GM23338 (cell line): Measurements from ENCODE around the gene CMBL.

Experiments used
- CTCF ChIP-seq, 2 experiments: fragments of 200-600 bp in 1 of 2; sonication (generic) in 1 of 2; conservative IDR thresholded peaks; 2 replicates each; pipeline versions ENCODE4 v1.5.1 to v1.6.1; 2016 to 2017; ENCODE audit warnings: antibody characterized with exemption in 2 of 2, low read depth in 2 of 2, mild to moderate bottlenecking in 2 of 2, moderate library complexity in 1 of 2
- EZH2 ChIP-seq: fragments of 200-600 bp; sonication (generic); IDR thresholded peaks from one replicate; pipeline ENCODE4 v1.8.0; 2017; ENCODE audit warnings: antibody characterized with exemption, mild to moderate bottlenecking, low read depth; ENCODE audit not compliant: unreplicated experiment
- EZH2phosphoT487 ChIP-seq: fragments of 200-600 bp; sonication (generic); IDR thresholded peaks from one replicate; pipeline ENCODE4 v1.8.1; 2018; ENCODE audit warnings: antibody characterized with exemption; ENCODE audit not compliant: unreplicated experiment
- POLR2AphosphoS5 ChIP-seq: IDR thresholded peaks from 2 replicates; pipeline ENCODE4 v1.6.1; 2016; ENCODE audit warnings: antibody characterized with exemption, low read depth
- TF ChIP-seq, protein P1 (sequence below): IDR thresholded peaks from one replicate; pipeline ENCODE4 v1.6.1; 2018; ENCODE audit warnings: antibody characterized with exemption; ENCODE audit not compliant: unreplicated experiment

GRCh38 chr5:10355071-10355889 lies 47.6 kb upstream of the CMBL start:
- TF ChIP-seq CTCF (conservative IDR thresholded peaks at IDR 0.05; ENCODE audit: low read depth in 2 of 2): no peak
- no peak for TF ChIP-seq POLR2AphosphoS5
- no peak for TF ChIP-seq EZH2phosphoT487
- TF ChIP-seq, protein P1, sequence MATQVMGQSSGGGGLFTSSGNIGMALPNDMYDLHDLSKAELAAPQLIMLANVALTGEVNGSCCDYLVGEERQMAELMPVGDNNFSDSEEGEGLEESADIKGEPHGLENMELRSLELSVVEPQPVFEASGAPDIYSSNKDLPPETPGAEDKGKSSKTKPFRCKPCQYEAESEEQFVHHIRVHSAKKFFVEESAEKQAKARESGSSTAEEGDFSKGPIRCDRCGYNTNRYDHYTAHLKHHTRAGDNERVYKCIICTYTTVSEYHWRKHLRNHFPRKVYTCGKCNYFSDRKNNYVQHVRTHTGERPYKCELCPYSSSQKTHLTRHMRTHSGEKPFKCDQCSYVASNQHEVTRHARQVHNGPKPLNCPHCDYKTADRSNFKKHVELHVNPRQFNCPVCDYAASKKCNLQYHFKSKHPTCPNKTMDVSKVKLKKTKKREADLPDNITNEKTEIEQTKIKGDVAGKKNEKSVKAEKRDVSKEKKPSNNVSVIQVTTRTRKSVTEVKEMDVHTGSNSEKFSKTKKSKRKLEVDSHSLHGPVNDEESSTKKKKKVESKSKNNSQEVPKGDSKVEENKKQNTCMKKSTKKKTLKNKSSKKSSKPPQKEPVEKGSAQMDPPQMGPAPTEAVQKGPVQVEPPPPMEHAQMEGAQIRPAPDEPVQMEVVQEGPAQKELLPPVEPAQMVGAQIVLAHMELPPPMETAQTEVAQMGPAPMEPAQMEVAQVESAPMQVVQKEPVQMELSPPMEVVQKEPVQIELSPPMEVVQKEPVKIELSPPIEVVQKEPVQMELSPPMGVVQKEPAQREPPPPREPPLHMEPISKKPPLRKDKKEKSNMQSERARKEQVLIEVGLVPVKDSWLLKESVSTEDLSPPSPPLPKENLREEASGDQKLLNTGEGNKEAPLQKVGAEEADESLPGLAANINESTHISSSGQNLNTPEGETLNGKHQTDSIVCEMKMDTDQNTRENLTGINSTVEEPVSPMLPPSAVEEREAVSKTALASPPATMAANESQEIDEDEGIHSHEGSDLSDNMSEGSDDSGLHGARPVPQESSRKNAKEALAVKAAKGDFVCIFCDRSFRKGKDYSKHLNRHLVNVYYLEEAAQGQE: no peak
- TF ChIP-seq EZH2: no peak
